ENCODE data around the gene UQCRC1.

UQCRC1 gene

GRCh38 chr3:48609088-48610005 lies at the start of gene UQCRC1:
TSS of gene UQCRC1 (minus strand) at chr3:48609646. CDS start at chr3:48609620, 26 bp downstream.
- DNase-seq (ENCODE audit: low read depth), result peak; percentile 77

GRCh38 chr3:48656841-48657281 lies 47.4 kb upstream of the UQCRC1 start:
- DNase-seq (ENCODE audit: low read depth), result no peak

- peak; percentile 69 for DNase-seq (ENCODE audit: low read depth)
Observed at GRCh38 chr3:48656061-48656840, 46.8 kb upstream of the UQCRC1 start.

- no peak for DNase-seq (ENCODE audit: low read depth)
Observed at GRCh38 chr3:48655606-48656005, 46.2 kb upstream of the UQCRC1 start.

- DNase-seq (ENCODE audit: low read depth), result no peak
Observed at GRCh38 chr3:48655063-48655462, 45.6 kb upstream of the UQCRC1 start.

- DNase-seq (ENCODE audit: low read depth), result no peak
Observed at GRCh38 chr3:48652923-48653715, 43.7 kb upstream of the UQCRC1 start.

GRCh38 chr3:48651771-48652170 lies 42.3 kb upstream of the UQCRC1 start:
- DNase-seq (ENCODE audit: low read depth), result no peak

GRCh38 chr3:48650723-48651122 lies 41.3 kb upstream of the UQCRC1 start:
- no peak for DNase-seq (ENCODE audit: low read depth)

- no peak for DNase-seq (ENCODE audit: low read depth)
Observed at GRCh38 chr3:48648188-48648850, 38.9 kb upstream of the UQCRC1 start.

GRCh38 chr3:48647714-48648113 lies 38.3 kb upstream of the UQCRC1 start:
- no peak for DNase-seq (ENCODE audit: low read depth)

- no peak for DNase-seq (ENCODE audit: low read depth)
Observed at GRCh38 chr3:48644898-48645760, 35.7 kb upstream of the UQCRC1 start.

- no peak for DNase-seq (ENCODE audit: low read depth)
Observed at GRCh38 chr3:48642605-48643004, 33.2 kb upstream of the UQCRC1 start.

GRCh38 chr3:48641396-48641795 lies 31.9 kb upstream of the UQCRC1 start:
- no peak for DNase-seq (ENCODE audit: low read depth)

GRCh38 chr3:48639944-48640606 lies 30.6 kb upstream of the UQCRC1 start:
- no peak for DNase-seq (ENCODE audit: low read depth)

- DNase-seq (ENCODE audit: low read depth), result no peak
Observed at GRCh38 chr3:48637305-48637704, 27.9 kb upstream of the UQCRC1 start.

- no peak for DNase-seq (ENCODE audit: low read depth)
Observed at GRCh38 chr3:48636149-48636655, 26.8 kb upstream of the UQCRC1 start.

- DNase-seq (ENCODE audit: low read depth), result peak; percentile 85
Observed at GRCh38 chr3:48635222-48636021, 26.0 kb upstream of the UQCRC1 start, which contains the start of gene SLC26A6. TSS of gene SLC26A6 (minus strand) at chr3:48635461. CDS start at chr3:48635393, 68 bp downstream.

GRCh38 chr3:48634661-48635221 lies 25.3 kb upstream of the UQCRC1 start:
- no peak for DNase-seq (ENCODE audit: low read depth)
